SH-SY5Y (cell line): ENCODE data around the gene RSPH1.

ENCODE experiments used
- GATA2 ChIP-seq: IDR thresholded peaks from 2 replicates; pipeline ENCODE4 v1.6.1; 2011; ENCODE audit warnings: mild to moderate bottlenecking, low read depth, low read length
- GATA3 ChIP-seq: IDR thresholded peaks from 2 replicates; pipeline ENCODE4 v1.6.1; 2011; ENCODE audit warnings: low read depth, mild to moderate bottlenecking, low read length, moderate library complexity

DNA sequence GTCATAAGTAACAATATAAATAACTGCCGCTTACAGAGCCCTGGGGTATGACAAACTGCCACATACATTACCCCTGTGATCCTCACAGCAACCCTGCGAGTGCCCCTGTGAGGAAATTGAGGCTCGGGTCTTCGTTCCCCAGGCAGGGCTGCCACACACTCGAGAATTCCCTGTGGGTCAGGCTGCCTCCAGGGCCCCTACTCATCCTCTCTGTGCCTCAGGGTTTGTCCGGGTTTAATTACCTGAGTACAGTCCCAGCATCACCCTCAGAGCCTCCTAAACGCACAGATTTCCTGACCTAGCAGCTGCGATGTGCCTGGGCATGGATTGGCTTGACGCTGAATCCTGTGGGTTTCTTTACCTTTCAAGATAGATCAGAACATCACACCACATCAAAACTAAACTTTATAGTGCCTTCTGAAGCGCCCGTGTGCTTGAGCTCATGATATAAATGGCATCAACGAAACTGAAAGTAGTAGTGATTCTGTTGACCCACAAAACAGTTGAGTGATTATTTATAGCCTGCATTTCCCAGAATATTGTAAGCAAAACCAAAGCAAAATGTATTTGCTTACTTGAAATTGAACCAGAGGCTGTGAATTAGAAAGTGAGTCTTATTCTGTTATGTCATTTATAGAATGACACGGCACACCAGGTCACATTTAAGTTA is 31.6 kb upstream of the RSPH1 start:
- TF ChIP-seq GATA3, result no peak
- no peak for TF ChIP-seq GATA2
